Measurements from ENCODE around the gene LEFTY2.
"Not testable (repeated sequence)": the region's sequence is repeated elsewhere in the genome, so short reads cannot be mapped to it uniquely, and the experiment has no call there.

Gene LEFTY2

DNA sequence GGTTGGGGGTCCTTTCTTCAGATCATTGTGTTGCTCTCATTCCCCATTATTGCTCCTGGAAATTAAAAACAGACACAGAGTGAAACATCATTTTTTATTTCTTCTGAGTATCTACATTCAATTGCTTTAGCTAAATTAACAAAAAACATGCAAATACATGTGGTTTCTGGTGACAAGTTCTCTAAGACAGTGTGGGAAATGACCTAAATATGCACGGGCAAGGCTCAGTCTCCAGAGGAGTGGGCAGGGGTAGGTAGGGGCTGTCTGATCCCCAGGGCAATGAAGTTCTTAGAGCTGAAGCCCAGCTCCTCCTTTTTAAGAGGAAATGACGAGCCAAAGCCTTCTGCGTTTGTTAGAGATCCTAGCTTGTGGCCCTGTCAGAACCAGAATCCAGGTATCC lies 4.5 kb downstream of the LEFTY2 start:
- ATAC-seq: no peak
- TF ChIP-seq CSDC2 (CRISPR knock-in tag; IDR thresholded peaks at IDR 0.05): no peak
- TF ChIP-seq RARB (CRISPR knock-in tag; IDR thresholded peaks at IDR 0.05): no peak
- no peak for TF ChIP-seq CREB5 (CRISPR knock-in tag; IDR thresholded peaks at IDR 0.05; ENCODE audit: low read depth)
- no peak for TF ChIP-seq ZNF565 (CRISPR knock-in tag; conservative IDR thresholded peaks at IDR 0.05; ENCODE audit: low read depth)
- no peak for TF ChIP-seq GLIS3 (CRISPR knock-in tag; IDR thresholded peaks at IDR 0.05)
- no peak for TF ChIP-seq TCF4 (CRISPR knock-in tag; IDR thresholded peaks at IDR 0.05; ENCODE audit: borderline replicate concordance)
- TF ChIP-seq ZNF70 (CRISPR knock-in tag; IDR thresholded peaks at IDR 0.05): no peak
- TF ChIP-seq BACH2 (CRISPR knock-in tag; IDR thresholded peaks at IDR 0.05; ENCODE audit: borderline replicate concordance): no peak
- TF ChIP-seq, protein P1, sequence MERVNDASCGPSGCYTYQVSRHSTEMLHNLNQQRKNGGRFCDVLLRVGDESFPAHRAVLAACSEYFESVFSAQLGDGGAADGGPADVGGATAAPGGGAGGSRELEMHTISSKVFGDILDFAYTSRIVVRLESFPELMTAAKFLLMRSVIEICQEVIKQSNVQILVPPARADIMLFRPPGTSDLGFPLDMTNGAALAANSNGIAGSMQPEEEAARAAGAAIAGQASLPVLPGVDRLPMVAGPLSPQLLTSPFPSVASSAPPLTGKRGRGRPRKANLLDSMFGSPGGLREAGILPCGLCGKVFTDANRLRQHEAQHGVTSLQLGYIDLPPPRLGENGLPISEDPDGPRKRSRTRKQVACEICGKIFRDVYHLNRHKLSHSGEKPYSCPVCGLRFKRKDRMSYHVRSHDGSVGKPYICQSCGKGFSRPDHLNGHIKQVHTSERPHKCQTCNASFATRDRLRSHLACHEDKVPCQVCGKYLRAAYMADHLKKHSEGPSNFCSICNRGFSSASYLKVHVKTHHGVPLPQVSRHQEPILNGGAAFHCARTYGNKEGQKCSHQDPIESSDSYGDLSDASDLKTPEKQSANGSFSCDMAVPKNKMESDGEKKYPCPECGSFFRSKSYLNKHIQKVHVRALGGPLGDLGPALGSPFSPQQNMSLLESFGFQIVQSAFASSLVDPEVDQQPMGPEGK (CRISPR knock-in tag; IDR thresholded peaks at IDR 0.05; ENCODE audit: borderline replicate concordance): no peak
- TF ChIP-seq, protein P2, sequence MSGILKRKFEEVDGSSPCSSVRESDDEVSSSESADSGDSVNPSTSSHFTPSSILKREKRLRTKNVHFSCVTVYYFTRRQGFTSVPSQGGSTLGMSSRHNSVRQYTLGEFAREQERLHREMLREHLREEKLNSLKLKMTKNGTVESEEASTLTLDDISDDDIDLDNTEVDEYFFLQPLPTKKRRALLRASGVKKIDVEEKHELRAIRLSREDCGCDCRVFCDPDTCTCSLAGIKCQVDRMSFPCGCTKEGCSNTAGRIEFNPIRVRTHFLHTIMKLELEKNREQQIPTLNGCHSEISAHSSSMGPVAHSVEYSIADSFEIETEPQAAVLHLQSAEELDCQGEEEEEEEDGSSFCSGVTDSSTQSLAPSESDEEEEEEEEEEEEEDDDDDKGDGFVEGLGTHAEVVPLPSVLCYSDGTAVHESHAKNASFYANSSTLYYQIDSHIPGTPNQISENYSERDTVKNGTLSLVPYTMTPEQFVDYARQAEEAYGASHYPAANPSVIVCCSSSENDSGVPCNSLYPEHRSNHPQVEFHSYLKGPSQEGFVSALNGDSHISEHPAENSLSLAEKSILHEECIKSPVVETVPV (CRISPR knock-in tag; IDR thresholded peaks at IDR 0.05): no peak
- no peak for TF ChIP-seq TSHZ2 (CRISPR knock-in tag; IDR thresholded peaks at IDR 0.05)
- no peak for TF ChIP-seq TOX (CRISPR knock-in tag; IDR thresholded peaks at IDR 0.05; ENCODE audit: borderline replicate concordance)
- TF ChIP-seq OSR1 (CRISPR knock-in tag; IDR thresholded peaks at IDR 0.05): no peak
- no peak for TF ChIP-seq ARNTL (CRISPR knock-in tag; IDR thresholded peaks at IDR 0.05; ENCODE audit: borderline replicate concordance, low read depth)
- TF ChIP-seq, protein P3, sequence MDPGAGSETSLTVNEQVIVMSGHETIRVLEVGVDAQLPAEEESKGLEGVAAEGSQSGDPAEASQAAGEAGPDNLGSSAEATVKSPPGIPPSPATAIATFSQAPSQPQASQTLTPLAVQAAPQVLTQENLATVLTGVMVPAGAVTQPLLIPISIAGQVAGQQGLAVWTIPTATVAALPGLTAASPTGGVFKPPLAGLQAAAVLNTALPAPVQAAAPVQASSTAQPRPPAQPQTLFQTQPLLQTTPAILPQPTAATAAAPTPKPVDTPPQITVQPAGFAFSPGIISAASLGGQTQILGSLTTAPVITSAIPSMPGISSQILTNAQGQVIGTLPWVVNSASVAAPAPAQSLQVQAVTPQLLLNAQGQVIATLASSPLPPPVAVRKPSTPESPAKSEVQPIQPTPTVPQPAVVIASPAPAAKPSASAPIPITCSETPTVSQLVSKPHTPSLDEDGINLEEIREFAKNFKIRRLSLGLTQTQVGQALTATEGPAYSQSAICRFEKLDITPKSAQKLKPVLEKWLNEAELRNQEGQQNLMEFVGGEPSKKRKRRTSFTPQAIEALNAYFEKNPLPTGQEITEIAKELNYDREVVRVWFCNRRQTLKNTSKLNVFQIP (CRISPR knock-in tag; IDR thresholded peaks at IDR 0.05; ENCODE audit: borderline replicate concordance, low read depth): no peak
- no peak for TF ChIP-seq ZFP3 (CRISPR knock-in tag; IDR thresholded peaks at IDR 0.05)
- TF ChIP-seq ISL1 (CRISPR knock-in tag; IDR thresholded peaks at IDR 0.05): no peak
- TF ChIP-seq ZFP30 (CRISPR knock-in tag; IDR thresholded peaks at IDR 0.05): no peak
- no peak for TF ChIP-seq ZNF8 (CRISPR knock-in tag; IDR thresholded peaks at IDR 0.05)
- TF ChIP-seq SNAI2 (CRISPR knock-in tag; IDR thresholded peaks at IDR 0.05): no peak

- ATAC-seq: not testable (repeated sequence)
These were observed 4.9 kb downstream of the LEFTY2 start for GRCh38 chr1:225936086-225936485.

- no peak for ATAC-seq
- TF ChIP-seq CREB5 (CRISPR knock-in tag; IDR thresholded peaks at IDR 0.05; ENCODE audit: low read depth) (no peak), CSDC2 (CRISPR knock-in tag; IDR thresholded peaks at IDR 0.05) (no peak), ZC3H10 (CRISPR knock-in tag; IDR thresholded peaks at IDR 0.05) (no peak), GLIS3 (CRISPR knock-in tag; IDR thresholded peaks at IDR 0.05) (no peak), SNAI2 (CRISPR knock-in tag; IDR thresholded peaks at IDR 0.05) (no peak)
- TF ChIP-seq, protein P2 (CRISPR knock-in tag; IDR thresholded peaks at IDR 0.05): no peak
- TF ChIP-seq, protein P3 (CRISPR knock-in tag; IDR thresholded peaks at IDR 0.05; ENCODE audit: borderline replicate concordance, low read depth): no peak
These were observed 6.3 kb downstream of the LEFTY2 start for GRCh38 chr1:225934711-225935110.
